D341Med (cell line): ENCODE data around the gene MTAP.

ENCODE experiments used
- DNase-seq: peaks from one replicate; pipeline ENCODE4 v3.0.0; 2012; ENCODE audit warnings: low spot score

The MTAP gene

DNA sequence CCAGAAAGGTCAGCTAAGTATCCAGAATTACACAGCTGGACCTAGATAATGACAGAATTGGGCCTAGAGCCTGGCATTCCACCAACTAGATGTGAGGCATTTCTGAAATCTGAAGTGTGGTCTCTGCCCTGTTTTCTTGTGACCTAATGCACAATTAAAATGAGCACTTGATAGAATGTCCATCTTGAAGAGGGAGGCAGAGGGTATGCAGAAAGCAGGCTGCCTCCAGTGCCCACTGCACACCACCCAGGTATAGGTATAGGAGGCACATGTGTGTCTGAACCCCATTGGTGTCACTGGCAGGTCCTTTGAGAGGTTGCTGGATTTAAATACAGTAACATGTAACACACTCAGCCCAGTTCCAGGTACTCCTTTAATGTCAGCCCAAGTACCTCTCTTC, 2.4 kb downstream of the MTAP start:
- no peak for DNase-seq

DNA sequence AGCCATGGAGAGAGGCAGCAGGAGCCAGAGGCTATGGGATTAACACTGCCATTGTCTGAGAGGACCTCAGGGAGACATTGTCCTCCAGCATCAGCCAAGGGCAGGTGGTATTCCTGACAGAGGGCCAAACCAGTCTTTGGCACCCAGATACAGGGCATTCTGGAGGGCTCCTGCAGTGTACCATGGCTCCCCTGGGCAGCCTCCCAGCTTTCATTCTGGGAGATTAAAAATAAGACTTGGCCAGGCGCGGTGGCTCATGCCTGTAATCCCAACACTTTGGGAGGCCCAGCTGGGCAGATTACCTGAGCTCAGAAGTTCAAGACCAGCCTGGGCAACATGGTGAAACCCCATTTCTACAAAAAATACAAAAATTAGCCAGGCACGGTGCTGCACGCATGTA, 4.2 kb downstream of the MTAP start:
- DNase-seq = no peak

DNA sequence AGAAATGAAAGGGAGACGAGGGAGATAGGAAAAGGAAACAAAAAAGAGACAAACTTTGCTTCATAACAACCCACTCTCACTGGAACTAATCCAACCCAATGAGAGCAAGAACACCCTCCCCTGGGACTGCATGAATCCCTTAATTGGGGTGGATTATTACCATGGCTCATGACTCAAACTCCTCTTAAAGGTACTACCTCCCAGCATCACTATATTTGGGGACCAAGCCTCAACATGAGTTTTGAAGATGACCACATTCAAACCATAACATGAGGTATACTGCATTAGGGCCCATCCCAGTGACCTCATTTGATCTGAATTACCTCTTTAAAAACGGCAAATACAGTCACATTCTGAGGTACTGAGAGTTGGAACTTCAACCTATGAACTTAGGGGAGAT, 8.0 kb downstream of the MTAP start:
- peak; percentile 55 for DNase-seq

DNA sequence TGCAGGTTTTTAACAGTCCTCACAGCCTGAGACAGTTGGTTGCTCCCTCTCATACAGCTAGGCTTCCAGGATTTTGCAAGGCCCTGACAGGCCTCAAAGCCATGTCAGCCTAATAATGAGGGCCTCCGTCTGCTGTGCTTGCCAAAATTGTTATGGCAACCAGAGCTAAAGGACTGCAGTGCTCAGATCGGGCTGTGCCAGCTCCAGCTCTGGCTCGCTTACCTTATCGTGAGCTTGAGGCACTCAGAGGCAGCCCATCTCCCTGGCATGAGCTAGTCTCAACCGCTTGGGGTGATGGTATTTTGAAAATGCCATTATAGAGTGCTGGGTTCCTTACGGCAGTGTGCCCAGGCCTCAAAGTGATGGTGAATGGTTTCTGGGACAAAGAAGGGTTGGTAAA, 8.4 kb downstream of the MTAP start:
- DNase-seq = no peak

DNA sequence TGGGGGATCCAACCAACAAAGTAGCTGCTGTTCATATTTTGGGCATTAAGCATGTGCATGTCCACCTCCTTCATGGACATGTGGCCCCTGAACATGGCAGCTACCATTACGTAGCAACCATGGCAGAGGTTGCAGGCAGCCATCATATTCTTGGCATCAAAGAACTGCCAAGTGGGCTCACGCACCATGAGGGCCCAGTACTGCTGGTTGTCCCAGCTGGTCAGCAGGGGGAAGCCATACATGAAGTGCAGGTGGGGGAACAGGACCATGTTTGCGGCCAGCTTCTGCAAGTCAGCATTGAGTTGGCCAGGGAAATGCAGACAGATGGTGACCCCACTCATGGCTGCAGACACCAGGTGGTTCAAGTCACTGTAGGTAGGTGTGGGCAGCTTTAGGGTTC, 9.5 kb downstream of the MTAP start:
- DNase-seq = no peak

DNA sequence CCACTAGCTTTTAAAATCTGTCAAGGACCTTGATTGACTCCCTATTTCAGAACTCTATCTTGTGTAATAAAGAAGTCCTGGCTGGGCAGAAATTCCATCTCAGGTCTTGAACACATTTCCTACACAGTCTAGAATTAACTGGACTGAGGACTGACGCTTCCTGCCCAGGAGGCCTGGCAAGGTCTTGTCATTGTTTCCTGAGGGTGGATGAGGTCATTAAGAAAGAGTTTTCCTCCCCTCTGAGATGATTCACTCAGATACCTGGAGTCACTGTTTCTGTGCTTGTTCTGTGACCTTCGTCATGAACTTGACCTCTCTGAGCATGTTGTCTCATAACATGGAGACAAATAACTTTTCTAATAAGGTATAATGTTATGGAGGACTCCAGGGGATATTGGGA, 10.0 kb downstream of the MTAP start:
- DNase-seq = no peak

DNA sequence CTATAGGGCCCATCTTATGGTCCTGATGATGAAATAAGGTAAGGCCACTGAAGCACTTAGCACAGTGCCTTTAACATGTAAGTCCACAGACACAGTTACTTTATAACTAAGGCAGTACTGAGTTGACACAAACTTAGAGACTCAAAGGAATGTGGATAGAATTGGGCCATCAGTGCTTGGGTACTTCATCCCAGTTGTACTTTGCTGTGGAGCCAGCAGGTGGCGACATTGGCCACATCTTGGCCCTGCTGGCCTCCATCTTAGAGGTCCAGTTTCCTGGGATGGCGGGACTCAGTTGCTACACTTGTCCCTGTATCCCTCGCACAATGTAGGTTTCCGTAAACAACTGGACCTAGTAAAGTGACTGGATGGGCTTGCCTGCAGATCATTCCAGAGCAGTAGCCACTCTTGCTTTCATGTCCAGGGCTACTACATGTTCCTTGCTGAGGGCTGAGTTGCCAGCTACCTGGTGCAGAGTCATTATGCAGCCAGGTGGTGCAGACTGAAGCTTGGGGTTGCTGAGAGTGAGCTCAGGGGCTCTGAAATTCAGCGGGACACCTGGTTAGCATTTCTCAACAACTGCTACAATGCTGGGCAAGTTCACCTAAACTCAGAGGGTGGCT, 10.6 kb downstream of the MTAP start:
- peak; percentile 71 for DNase-seq

DNA sequence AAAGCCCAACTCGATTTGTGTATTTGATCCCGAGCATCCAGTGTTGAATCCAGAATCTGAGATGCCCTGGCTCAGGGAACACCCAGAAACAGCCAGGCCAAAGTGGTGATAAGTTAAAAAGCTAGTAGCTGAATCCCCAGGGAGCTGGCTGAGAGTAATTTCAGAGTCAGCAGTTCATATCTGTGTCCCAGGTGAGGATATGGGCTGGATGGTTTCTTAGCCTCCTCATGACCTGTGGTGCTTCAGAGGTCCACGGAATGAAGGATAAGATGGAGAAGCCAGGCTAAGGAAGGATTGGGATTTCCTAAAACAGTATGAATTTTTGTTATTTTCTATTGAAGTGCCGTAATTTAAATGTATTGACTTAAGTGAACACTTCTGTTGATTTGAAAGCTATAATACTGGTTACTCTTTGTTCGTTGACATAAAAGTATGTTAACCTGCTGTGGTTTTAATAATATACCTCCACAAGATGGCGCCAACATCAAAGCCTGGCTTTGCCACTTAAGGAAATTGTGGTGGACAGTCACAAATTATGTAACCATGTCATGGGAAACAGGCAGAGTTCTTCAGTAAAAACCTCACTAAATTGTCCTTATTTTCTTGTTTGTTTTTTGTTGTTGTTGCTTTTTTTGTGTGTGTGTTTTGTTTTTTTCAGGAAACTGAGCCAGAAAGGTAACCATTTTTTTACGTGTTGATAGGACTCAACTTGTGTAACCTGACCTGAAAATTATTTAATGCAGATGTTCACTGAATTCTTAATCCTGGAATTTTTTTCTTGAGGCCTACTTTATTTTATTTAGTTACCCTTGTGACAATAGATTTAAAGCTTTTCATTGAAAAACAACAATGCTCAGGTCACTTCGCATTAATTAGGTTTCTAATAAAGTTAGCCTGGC, 11.4 kb downstream of the MTAP start:
- peak; percentile 43 for DNase-seq

DNA sequence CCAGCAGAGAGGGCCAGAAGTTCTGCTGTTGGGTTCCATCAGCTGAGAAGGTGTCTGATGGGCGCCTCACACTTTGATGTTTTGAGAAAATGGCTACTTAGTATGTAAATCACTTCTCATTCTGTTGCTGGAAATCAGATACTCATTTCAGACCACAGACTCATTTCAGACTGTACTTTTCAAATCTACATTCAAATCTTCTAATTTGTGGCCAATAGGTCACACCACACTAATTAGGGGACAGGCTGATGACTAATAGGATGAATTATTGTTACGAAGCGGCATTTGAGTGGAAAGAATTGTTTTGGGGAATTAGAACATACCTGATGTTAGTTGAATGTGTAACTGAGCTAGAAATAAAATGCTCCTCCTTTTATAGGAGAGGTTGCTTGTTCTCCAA, 13.2 kb downstream of the MTAP start:
- no peak for DNase-seq

DNA sequence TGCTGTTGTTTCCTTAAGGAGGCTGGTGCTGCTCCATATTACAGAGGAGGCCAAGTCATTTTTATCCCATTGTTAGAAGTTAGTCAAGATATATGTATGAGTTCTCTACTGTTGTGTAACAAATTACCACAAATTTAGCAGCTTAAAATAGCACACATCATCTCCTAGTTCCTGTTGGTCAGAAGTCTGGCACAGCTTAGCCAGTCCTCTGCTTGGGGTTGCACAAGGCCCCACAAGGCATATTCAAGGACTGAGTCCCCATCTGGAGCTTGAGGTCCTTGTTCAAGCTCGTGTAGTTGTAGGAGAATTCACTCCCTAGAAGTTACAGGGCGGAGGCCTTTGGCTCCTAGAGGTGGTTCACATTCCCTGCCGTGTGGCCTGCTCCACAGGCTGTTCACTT, 14.7 kb downstream of the MTAP start:
- no peak for DNase-seq

DNA sequence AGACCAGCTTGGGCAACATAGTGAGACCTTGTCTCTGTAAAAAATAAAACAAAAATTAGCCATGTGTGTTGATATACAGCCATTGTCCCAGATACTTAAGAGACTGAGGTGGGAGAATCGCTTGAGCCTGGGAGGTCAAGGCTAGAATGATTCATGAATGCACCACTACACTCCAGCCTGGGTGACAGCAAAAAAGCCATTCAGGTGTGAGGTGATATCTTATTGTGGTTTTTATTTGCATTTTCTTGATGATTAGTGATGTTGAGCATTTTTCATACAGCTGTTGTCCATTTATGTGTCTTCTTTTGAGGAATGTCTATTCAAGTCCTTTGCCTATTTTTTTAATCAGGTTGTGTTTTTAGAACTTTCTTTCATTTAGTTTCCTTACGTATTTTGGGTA, 23.2 kb downstream of the MTAP start:
- no peak for DNase-seq

DNA sequence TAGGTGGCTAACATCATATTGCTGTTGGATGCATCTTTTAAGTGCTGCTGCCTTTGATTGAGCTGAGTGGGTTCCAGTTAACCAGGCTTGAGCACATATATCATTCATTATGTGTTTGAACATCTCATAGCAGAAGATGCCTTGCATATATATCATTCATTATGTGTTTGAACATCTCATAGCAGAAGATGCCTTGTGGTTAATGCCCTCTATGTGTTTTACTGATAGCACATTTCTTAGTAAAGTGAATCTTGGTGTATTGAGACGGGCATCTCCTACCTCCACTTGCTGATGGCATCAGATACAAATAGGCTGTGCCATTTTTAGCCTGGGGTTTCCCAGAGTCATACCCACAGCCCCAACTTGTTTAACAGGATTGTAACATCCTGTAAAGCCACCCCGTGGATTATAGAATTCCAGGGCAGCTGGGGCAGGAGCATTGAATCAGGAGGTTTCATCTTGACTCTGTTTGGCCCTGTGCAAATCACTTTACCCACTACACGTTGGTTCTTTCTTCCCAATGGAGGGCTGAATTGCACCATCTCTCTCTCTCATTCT, 26.5 kb downstream of the MTAP start:
- DNase-seq = no peak

DNA sequence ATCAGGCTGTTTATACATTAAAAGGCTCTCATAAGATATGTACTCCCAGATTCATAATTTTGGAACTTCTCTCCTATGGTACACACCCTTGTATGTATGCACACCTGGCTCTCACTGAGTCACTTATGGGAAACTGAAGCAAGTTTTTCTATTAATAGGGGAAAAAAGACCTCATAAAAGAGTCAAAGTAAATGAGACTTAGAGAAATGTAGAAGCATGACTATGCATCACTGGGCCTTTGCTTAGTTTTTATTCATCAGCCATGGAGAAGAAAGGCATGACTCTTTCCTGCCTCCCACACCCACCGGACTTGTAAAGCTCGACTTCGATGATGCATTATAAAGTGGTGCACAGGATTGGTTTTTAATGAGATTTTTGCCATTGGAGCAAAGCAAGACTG, 28.2 kb downstream of the MTAP start:
- no peak for DNase-seq

DNA sequence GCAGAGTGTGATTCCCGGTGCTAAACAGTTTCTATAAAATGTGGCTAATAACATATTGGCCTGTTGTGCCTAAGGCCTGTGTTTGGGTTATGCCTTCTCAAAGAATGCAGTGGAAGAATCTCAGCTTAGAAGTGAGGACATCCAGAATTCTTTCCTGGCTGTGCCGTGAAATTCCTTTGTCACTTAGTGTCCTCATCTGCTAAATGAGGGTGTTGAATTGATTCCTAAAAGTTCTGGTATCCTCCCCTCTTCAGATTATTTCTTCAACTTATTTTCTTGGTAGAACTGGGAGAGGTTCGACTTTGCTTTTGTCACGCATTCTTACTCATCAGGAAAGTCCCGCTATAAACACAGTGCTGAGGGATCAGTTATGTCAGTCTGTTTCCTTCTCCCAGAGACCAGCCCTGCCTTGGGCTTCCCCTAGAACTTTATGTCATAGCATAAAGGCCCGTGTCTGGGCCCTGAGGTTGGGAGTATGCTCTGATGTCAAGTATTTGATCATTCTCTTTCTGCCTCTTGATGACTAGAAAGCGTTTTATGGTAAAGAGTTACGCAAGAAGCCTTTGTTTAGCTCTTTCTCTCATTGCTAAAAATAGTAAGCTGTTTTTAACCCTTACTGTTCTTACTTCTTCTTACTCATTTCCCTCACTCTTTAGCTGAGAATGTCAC, 29.5 kb downstream of the MTAP start:
- no peak for DNase-seq

DNA sequence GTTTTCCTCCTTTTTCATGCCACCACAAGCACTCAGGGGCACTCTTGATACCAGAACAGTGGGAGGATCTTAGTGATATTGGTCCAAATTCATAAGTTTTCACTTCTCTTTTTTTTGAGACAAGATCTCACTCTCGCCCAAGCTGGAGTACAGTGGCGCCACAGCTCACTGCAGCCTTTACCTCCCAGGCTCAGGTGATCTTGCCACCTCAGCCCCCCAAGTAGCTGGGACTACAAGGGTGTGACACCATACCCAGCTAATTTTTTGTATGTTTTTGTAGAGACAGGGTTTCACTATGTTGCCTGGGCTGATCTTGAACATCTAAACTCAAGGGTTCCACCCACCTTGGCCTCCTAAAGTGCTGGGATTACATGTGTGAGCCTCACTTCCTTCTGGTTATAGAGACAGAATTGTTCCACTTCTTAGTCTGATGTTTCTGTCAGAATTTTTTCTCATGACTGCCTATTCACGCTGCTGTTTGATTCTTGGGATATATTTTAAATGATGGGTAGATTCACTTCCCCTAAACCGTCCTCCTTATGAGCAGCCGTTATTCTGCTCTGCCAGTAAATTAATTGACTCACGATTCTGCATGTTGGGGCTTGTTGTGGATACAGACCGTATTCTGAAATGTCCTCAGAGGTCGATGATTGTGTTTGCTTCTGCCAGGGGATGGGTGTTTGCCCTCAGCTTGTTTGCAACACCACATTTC, 30.8 kb downstream of the MTAP start:
- DNase-seq = no peak

DNA sequence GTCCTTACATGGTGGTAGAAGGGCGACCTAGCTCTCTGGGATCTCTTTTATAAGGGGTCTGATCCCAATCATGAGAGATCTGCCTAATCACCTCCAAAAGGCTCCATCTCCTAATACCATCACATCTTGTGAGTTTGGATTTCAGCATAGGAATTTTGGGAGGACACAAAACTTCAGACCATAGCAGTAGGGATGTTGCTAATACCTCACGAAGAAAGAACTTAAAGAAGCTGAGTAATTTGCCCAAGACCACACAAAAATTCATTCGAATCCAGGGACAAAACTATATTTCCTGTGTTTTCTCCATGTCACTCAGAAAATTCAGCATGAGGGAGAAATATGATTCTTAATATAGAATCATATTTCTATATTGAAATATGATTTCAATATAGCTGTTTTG, 32.7 kb downstream of the MTAP start:
- DNase-seq = no peak

DNA sequence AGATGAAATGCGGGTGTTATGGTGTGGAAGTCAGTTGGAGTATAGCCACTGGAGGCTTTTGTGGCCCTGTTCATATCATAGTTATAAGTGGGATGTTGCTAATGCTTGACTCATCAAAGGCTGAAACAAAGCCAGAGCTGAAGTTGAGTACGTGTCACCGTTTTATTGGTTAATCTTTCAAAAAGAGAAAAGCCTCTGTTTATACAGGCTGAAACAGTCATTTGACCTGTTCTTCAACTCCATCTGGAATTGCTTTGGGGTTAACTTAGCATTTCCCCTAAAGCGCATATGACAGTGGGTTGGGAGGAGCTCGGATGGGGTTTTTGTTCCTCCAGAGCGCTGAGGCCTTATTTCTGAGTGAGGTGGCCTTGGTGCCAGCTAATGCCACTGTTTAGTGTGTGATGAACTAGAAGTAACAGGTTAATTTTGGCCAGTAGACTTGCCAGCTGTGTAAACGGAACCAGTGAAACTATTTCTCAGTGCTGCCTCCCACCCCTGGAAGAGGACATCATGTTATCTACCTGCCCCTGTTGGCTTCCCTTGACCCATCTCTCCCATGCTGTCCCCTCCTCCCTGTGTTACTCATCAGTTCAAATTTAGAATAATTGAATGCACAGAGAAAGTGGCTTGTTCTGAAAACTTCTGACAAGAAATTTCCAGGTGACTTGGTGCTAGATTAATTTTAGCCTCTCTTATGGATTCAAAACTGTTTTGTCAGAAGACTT, 34.2 kb downstream of the MTAP start:
- no peak for DNase-seq

DNA sequence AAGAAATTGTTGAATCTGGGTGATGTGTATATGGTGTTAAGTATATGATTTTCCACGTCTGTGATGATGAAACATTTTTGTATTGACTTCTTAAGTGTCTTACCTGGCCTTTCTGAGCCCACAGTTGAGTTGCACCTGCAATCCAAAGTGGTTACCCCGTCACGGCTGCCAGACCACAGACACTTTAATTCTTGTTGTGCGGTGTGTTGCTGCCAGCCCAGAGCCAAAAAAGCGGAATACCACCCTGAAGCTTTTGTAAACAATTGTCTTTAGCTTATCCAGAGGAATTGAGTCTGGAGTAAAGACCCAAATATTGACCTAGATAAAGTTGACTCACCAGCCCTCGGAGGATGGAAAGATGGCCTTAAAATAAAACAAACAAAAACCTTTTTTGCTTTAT, 35.1 kb downstream of the MTAP start:
- DNase-seq = no peak

DNA sequence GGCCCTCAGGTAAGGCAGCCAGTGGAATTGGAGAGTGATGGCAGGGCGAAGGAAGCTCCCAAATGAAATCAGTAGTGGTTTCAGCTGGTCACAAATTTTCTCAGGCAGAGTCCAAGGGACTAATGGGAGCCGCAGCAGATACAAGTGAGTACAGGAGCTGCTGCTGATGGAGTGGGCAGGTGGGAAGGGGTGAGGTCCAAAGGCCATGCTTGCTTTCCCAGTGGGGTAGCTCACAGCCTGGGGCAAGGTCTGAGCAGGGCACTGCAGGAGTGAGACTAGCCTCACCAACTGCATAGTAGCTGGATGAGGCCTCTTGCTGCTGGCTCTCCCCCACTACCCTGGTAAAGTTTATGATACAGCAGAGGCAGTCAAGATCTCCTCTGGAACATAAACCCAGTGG, 38.2 kb downstream of the MTAP start:
- no peak for DNase-seq

DNA sequence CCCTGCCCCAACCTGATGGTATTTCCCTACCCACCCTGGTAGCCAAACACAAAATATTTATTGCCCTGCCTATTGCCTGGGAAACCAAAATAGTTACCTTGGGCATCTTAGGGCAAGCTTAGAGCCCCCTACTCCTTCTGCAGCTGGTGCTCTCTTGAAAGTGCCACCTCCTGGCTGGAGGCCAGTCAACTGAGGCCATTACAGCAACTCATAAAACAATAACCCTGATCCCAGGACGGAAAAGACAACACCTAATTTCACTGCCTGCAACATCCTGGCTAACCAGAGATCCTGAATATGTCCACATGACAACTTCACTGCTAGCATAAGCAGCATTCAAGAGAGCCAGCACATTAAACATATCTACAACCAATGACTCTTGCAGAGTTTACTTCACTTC, 38.7 kb downstream of the MTAP start:
- DNase-seq = no peak

DNA sequence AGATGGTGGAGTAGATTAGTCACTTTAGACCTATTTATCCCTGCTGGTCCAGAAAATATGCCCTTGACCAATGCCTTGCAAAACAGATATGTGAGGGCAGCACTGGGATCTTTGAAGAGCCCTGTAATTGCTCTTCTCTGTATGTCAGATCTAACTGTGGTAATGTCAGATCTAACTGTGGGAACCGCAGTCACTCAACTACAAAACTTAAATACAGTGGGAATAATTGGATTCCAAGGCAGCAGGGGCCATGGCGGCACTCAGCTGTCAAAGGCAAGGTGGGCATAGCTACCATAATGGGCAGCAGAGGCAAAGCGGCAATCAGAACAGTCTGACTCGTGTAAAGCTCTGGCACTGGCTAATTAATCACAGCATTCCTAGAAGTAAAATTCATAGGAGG, 46.2 kb downstream of the MTAP start:
- no peak for DNase-seq

DNA sequence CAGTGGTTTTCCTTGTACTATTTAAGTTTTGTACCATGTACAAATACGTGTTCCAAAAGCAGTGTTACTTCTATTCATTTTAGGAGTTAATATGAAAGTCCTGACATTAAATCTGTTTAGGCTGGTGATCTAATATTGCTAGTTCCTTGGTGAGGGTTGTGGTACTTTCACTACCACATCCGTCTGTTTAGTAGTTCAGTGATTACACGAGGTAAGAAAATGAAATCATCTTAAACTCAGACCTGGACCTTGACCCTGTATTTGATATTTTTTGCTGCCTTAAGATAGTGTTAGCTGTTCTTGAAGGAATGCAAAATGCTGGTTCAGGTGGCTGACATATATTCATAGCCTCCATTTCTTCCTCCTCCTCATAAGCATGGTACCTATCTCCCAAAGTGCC, 50.3 kb downstream of the MTAP start:
- DNase-seq = no peak
